OCI-LY7 (cell line): Measurements from ENCODE around the gene SGCB.

Experiments
- CTCF ChIP-seq: fragments of 200-600 bp; sonication (generic); conservative IDR thresholded peaks from 2 replicates; pipeline ENCODE4 v1.5.1; 2014; ENCODE audit warnings: mild to moderate bottlenecking, antibody characterized with exemption, low read length, moderate library complexity, mixed read lengths
- EZH2phosphoT487 ChIP-seq: fragments of 200-600 bp; sonication (generic); IDR thresholded peaks from 2 replicates; pipeline ENCODE4 v1.6.1; 2018; ENCODE audit warnings: low read depth, borderline replicate concordance, mild to moderate bottlenecking, mixed run types, antibody characterized with exemption, low read length, moderate library complexity, mixed read lengths

GRCh38 chr4:52014903-52015302, 23.2 kb downstream of the SGCB start:
- no peak for TF ChIP-seq CTCF
- no peak for TF ChIP-seq EZH2phosphoT487
